NCI-H2196 (cell line): ENCODE measurements around the gene RTN4R.
"Not testable (repeated sequence)": the region's sequence is repeated elsewhere in the genome, so short reads cannot be mapped to it uniquely, and the experiment has no call there.

ENCODE experiments used
- DNase-seq: peaks from one replicate; lab custom pipeline; 2025; ENCODE audit not compliant: unreplicated experiment; lab: John Stamatoyannopoulos, UW

Gene RTN4R

DNA sequence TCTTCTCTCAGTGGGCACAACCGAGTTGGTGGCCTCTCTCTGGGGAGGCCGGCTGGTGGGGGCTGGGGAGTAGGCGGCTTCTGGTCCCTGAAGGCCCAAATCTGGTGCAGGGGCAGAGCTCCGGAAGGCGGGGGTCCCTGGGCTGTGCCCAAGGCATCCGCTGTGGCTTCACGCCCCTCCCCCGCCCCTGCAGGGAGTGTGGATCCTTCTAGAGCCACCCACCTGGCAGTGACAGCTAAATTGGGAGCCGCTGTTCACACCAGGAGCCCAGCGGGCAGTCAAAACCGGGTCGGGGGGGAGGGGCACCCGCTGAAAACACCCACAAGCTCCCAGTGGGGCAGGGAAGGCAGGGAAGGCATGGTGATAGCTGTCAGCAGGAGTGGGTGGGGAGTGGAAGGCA, 4.6 kb upstream of the RTN4R start:
- DNase-seq = no peak

DNA sequence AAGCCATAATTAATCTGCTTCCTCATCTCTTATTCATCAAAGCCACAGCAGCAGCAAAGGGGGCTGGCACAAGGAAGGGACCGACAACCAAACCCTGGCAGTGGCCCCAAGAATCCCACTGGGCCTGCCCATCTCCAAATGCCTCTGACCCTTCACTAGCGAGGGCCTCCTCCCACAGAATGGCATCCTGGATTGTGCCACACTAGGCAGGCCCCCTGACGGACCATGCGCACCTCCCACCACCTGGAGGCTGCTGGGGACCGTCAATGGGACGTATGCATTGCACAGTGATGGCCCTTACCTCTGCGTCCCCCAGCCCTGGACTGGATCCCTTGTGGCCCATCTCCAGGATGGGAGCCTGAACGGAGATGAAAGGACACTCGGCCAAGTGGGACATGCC, 4.1 kb upstream of the RTN4R start:
- DNase-seq = no peak

DNA sequence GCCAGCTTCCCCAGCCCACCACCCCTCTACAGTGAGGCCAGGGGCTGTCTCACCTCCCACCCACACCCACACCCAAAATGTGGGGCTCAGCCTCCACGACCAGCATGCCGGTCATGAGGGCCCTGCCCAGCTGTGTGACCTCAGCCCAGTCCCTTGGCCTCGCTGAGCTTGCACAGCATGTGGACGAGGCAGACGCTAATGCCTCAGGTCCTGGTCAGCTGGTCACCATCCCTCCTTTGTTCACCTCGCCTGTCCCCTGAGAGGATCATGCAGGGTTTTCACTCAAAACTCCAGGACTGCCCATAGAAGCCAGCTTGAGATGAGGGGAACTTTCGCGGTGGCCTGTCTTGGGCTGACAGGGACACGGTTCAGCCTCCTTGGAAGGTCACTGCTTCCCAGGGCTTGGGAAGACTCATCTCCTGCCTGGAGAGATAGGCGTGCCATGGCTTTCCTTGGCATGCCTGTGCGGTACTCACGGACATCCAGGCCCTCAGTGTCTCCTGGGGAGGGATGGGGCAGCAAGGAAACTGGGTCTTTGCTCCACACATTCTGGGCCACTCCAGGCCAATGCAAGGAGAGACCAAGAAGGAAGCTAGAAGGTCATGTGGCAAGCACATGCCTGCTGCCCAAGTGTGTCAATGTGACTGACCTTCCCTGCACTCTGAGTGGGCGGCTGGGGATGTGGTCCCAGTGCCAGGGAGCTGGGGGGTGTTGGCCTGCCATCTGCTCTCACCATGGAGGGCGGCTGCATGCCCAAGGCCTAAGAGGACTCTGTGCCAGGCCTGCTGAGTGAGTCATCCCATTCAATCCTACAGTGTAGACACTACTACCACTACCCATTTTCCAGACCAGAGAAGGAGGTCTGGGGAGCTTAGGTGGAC, 3.2 kb upstream of the RTN4R start:
- DNase-seq = no peak

DNA sequence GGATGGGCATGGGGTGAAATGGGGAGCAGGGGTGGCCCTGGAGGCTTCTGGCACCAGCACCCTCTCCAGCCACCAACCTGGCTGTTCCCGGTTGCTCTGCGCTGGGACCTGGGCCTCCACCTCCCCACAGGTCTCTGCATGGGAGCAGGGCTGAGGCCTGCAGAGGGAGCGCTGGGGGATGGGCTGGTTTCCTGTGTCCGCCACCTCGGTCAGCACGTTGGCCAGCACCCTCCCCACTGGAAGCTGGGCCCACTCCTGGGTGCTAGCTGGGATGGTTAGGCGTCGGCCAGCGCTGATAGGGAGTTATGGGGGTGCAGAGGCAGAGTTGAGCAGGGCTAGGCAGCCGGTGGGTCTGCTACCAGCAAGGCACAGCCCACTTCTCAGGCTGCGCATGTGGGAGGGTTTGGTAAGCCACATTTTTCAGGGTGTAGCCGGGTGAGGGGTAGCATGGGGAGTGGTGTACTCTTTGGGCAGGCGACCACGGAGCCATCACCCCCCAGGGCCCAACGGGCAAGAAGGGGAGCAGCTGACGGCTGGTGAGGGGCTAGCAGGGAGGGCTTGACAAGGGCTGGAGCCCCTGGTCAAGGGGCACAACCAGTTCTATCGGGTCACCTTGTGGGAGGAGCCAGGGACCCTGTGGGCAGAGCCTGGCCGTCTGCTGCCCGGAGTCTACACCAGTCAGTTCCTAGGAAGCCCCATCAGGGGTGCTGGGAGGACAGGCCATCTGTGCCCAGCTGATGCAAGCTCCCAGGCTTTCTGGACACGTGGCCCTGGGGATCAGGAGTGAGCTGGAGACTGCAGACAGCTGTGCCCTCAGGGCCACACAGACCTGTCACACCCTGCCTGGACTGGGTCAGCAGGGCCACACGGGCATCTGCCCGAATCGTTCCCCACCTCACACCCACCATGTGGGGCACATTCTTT, 2.3 kb upstream of the RTN4R start:
- DNase-seq = not testable (repeated sequence)

DNA sequence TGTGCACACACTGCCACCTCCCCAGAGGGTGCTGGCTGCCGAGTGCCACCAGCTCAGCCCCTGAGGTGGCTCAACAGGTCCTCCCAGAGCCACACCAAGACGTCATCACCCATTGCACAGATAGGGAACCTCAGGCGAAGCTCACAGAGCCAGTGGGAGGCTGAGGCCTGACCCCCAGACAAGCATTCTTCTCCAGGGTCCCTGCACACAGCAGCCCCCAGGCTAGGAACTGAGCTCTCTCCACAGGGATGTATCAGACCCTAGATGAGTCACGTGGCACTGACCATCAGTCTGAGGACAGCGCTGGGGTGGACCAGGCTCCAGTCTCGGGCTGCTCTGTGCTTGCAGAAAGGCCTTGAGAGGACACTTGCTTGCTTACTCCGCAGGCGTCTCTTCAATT, 1.6 kb upstream of the RTN4R start:
- not testable (repeated sequence) for DNase-seq

DNA sequence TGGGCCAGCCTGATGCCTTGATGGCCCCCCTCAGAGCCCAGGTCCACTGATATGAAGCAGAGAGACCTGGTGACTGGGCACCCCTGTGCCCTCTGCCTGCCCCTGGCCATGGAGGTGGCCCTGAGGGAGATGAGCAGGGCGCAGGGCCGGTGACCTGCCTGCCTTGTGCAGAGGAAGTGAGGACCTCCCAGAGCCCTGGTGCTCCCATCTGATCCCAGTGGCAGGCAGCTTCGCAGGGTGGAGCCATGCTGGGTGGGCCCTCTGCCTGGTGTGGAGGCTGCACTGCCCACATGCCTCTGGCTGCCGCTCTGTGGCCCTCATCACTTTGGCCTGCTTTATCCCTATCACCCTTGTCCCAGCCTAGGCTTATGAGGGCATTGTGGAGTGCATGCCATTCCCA, 1.1 kb upstream of the RTN4R start:
- not testable (repeated sequence) for DNase-seq

DNA sequence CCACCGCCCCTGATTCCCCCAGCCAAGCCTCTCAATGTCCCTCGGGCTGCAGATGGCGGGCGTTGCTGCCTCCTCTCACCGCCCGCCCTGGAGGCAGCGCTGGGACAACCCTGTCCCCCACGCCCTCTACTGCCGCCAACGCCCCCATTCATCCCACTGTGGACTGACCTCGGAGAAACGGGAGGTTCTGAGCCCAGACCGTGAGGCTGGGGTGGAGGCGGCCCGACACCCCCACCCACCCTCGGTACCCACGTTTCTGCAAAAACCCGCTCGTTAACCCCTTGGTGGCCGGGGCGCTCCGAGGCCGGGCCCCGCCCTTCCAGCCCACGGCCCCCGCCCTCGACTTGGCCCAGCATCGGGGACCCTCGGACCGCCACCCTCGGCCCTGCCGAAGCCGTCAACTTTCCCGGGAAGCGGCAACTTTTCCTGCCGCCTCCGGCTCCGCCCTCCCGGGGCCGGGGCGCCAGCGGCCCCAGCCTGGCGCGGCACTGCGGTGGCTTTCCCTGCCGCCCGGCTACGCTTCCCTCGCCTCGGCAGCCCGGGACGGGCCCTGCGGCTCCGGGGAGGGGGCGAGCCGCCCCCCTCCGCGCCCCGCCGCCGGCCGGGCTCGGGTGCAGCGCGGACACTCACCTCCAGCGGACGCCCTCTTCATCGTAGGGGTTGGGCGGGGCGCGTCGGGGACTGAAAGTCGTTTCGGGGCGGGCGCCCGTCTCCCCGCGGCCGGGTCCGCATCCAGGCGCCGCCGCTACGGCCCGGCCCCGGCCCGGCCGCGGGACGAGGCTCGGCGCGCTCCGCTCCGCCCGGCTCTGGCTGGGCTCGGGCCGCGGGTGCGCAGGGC, 458 bp downstream of the RTN4R start:
- DNase-seq = no peak

DNA sequence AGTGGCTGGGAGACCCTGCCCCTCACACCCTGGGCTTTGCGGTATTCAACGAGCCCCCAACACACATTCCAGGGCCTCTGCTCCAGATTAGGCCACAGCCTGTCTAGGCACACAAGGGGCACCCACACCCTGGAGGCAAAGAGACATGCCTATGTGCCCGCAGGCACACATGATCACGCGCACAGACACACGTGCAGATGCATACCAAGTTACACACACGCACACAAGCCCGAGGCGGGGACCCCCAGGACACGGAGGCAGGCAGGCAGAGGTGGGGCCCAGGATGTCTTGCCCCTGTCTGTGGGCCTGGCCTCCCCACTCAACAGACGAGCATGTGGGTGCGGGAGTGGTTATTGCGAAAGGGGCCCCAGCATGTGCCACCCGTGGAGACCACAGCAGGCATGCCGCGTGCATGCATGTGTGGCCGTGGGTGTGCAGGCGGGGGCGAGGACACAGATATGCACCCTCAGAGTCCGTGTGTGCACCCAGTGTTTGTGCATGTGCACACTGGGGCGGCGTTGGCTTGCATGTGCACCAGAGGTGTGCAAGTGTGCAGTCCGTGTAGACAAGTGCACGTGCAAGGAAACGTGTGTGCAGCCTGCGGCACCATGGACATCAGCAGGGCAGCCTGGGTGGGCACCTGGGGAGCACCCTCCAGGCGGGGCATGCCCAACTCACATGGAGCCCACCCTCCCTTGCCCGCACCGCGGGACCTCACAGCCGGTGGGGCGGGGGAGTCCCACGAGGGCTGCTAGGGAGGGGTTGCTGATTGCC, 1.3 kb downstream of the RTN4R start:
- not testable (repeated sequence) for DNase-seq

DNA sequence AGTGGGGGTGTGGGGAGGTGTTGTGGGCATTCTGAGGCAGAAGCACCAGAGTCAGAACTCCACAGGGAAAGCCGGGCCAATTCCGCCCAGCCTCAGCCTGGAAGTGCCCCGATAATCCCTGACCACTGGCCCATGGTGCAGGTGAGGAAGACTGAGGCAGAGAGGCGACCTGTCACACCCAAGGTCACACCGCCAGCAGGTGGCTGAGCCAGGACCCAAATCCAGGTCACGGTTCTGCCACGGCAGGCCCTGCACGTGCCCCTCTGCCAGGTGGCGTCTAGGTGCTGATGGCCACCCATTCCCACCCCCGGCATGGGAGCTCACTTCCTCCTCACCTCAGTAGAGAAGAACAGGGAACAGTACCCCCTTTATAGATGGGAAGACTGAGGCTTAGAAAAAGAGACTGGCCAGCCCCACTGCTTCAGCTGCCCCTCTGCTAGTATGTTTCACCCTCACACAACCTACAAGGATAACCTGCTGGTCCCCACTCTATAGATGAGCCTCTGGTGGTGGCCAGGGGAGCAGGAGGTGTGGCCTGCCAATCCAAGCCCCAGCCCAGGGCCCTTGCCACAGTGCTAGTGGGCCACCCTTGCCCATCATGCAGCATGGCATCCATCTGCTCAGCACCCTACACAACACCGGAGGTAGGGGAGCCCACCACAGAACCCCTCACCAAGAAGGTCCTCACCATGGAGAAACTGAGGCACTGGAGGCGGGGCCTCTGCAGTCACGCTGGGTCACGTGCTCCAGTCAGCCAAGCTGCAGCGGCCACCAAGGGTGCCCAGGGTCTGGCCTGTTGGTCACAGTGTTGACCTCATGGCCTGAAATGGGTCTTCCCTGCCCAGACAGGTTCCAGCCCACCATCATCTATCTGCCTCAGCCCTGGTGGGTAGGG, 2.1 kb downstream of the RTN4R start:
- not testable (repeated sequence) for DNase-seq

DNA sequence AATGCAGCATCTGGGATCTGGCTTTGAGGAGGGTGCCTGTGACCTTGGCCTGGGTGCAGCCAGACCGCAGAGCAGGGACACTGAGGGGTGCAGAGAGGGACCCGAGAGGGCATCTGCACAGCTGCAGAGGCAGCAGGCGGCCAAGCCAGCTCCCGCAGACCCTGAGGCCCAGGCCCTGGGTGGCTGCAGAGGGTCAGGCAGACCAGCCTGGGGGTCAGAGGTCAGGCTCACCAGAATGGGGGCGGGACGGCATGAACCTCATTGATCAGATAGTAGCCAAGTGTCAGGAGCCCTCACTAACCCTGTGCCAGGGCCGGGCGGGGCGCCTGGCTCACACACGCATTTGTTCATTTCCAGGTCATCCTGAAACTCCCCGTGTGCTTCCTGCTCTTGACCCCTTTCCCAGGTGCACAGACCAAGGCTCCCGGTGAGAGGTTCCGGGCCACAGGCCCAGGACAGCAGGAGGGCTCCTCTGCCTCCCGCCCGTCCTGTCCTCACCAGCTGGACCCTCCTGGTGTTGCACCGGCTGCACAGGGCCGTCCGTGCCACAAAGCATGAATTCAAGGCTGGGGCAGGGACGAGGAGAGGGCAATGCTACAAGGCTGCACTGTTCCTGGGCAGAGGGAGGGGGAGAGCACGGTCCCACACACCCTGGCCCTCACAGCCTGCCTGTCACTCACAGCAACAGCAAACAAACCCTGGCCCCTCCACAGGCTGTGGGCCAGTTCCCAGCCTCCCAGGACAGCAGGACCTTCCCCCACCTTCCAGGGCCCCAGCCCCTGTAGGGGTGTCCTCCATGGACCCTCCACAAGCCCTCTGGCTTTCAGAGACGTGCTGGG, 3.3 kb downstream of the RTN4R start:
- DNase-seq = no peak

DNA sequence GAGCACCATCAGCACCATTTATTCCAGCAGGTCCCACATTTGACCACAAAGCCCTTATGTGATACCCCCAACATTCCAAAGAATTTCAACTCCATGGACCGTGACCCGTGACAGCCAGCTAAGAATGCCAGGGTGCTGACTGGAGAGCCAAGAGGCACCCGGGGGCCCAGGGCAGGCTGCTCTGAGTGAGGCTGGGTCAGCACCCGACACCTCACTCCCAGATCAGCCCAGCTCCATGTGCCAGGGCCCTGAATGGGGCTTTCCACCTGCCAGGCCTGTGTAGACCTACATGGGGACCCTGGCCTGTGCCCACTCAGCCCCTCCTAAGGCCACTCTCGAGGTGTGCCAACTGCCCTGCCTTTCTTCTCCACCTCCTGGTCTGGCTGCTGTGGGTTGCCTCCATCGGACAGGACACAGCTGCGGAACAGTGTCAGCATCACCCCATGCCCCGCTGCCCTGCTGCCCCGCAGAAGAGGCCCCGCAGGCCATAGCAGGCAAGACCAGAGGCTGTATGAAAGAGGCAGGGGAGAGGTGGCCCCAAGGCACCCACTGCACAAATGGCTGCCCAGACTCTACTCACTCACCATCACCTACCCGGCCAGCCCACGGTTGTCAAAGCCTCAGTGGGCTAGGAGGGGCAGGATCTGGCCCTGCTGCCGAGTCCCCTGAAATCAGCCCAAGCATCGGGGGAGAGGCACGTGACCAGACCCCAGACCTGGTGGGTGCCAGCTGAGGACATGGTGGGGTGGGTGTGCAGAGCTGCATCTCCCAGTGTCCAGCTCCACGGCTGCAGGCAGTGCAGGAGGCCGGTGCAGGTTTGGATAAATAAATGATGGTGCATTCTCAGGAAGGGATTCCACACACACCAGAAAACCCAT, 4.5 kb downstream of the RTN4R start:
- DNase-seq = not testable (repeated sequence)

DNA sequence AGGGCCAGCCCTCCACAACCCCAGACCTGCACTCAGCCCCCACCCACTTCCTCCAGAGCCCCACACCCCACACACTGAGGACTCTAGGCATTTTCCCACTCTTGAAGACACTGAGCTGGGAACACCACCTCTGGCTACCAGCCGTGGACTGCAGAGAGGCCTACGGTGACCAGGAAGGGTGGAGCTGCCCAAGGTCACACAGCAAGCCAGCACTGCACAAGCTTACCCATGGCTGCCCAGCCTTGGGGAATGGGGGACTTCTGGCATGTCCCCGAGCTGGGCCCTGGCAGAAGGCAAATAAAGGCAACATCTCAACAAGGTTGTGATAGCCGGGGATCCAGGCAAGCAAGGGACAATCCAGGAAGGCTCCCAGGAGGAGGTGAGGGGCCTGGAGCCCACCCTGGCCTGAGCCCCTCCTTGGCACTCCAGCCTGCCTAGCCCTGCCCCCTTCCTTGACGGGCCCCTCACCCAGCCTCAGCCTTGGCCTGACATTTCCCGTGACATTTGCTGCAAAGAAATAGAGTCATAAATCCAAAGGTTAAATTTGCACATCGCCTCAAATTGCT, 5.5 kb downstream of the RTN4R start:
- no peak for DNase-seq

DNA sequence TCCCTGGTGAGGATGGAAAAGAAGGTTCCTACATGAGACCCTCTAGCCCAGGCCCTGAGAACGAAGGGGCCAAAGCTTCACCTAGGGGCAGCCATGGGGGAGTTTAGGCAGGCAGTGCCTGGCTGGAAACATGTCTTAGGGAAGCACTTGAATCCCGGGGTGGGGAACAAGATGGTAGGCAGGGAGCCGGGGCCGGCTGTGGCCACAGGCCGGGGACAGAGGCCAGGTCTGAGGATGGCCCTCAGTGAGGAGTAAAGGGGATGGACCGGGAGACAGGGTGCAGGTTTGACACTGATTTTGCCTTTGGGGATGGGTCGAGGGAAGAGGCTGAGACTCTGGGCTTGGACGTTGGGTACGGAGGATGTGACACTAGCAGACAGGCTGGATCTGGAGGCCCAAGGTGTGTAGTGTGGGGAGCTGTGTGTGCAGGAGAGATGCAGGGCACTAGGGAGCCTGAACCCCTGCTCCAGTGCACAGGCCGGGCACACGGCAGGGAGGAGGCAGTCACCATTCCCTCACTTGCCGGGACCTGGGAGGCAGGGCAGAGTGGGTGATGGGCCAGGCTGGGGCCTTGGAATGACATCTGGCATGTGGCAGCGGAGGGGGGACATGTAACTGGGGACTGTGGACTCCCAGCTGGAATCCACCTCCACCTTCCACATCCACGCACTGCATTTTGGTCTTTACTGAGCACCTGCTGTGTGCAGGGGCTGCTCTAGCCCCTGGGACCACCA, 6.1 kb downstream of the RTN4R start:
- no peak for DNase-seq

DNA sequence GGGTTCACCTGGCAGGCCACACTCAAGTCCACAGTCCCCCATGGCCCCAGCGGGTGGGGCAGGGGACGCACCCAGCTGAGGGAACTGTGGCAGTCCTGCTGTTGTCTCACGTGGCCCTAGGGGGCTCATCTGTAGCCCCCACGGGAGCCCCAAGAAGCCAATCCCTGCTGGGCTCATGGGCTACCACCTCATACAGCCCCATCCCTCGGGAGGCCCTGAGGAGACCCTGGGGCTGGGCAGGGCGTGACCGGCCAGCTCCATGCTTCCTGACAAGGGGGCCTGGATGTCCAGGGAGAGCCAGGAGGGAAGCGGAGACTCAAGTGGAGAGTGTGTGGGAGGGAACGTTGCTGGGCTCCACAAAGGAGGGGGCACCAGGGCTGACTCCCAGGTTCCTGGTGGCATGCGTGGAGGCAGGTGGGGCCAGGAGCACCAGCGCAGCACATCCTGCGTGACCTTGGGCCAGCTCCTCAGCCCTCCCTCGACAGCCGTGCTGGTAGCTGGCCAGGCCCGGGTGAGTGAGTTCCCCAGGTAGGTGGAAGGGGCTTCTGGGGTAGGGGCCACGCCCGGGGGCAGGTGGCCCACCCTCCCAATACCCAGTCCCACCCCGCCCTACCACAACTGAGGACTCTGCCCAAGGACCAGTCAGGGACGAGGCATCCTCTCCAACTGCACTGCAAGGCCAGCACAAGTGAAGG, 7.9 kb downstream of the RTN4R start:
- DNase-seq = no peak

DNA sequence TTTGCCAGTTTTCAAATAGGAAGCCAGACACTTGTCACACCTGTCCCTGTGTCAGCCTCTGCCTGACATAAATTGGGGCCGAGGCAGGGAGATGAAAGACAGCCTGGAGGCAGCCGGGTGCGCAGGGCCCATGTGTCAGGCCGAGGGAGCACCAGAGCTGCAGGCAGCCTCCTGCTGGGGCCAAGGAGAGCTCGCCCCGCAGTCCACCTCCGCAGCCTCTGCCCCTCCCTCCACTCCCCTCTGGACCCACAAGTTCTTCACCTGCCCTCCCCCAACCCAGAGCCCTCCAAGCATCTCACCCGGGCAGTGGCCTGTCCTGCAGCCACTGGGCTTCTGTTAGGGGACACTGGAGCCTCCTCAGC, 8.8 kb downstream of the RTN4R start:
- DNase-seq = no peak
